Spleen (tissue), 7 donors: ENCODE data around the gene GRM5.

Experiments used
- CTCF ChIP-seq, 11 experiments: fragments of 200-600 bp in 7 of 11; fragments of 450-650 bp in 4 of 11; sonication (generic) in 4 of 11; IDR thresholded peaks in 8 of 11; conservative IDR thresholded peaks in 3 of 11; 1 replicate in 7 of 11; 2 replicates in 4 of 11; pipeline versions ENCODE4 v1.4.0 to v1.8.0; 2016 to 2021; ENCODE audit warnings: antibody characterized with exemption in 11 of 11, inconsistent platforms in 4 of 11, mild to moderate bottlenecking in 1 of 11
- POLR2A ChIP-seq, 3 donors: fragments of 450-650 bp; IDR thresholded peaks; one replicate each; pipeline ENCODE4 v1.5.1; 2017; ENCODE audit warnings: antibody characterized with exemption in 3 of 3, mild to moderate bottlenecking in 1 of 3
- POLR2AphosphoS5 ChIP-seq, 3 donors: sonication (generic); formaldehyde crosslinking; IDR thresholded peaks; one replicate each; pipeline ENCODE4 v1.5.1; 2017; ENCODE audit warnings: antibody characterized with exemption in 3 of 3
- donor health status: DM: no; HTN: no; CAD: no; lungs with moderate emphysema.
- donor health status: DM: no; HTN: no; CAD: no.
- donor health status: DM: no; HTN: no; CAD: no.

- TF ChIP-seq POLR2A (IDR thresholded peaks at IDR 0.05) = no peak
- TF ChIP-seq CTCF (IDR thresholded peaks at IDR 0.05 in 8 of 11, conservative IDR thresholded peaks at IDR 0.05 in 3 of 11) = no peak
- TF ChIP-seq POLR2AphosphoS5 (IDR thresholded peaks at IDR 0.05) = no peak
Observed at GRCh38 chr11:88455974-88456373, 609.8 kb downstream of the GRM5 start.
